ENCODE data around the gene PLEKHA8.

DNA sequence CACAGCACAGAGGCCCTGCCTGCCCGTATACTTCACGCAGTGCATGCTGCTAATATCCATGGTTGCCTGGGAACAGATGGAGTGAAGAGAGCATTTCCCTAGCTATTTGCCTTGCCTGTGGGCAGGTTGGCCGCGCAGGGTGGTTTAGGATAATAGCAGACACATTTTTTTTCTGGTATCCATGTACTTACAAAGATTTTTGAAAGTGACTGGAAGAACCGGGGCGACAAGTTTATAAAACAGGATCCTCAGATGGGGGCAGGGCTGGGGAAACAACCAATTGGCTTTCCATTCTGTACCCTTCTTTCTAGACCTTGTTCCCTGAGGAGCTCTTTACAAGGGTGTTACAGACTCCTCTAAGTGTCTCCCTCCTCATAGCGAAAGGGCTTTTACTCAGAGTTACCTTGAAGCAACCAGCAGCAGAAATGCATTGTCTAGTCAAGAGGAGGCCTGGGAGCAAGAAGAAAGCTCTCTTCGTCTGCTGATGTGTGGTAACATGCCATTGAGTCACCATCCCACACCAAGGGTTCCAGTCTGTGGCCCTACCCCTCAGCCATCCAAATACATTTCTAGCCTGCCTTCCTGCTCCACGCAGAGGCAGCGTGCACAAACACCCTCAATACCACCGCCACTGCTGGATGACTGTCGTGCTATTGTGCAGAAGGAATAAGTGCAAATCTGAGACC is 138.1 kb downstream of the PLEKHA8 start:
- TF ChIP-seq, protein P1, sequence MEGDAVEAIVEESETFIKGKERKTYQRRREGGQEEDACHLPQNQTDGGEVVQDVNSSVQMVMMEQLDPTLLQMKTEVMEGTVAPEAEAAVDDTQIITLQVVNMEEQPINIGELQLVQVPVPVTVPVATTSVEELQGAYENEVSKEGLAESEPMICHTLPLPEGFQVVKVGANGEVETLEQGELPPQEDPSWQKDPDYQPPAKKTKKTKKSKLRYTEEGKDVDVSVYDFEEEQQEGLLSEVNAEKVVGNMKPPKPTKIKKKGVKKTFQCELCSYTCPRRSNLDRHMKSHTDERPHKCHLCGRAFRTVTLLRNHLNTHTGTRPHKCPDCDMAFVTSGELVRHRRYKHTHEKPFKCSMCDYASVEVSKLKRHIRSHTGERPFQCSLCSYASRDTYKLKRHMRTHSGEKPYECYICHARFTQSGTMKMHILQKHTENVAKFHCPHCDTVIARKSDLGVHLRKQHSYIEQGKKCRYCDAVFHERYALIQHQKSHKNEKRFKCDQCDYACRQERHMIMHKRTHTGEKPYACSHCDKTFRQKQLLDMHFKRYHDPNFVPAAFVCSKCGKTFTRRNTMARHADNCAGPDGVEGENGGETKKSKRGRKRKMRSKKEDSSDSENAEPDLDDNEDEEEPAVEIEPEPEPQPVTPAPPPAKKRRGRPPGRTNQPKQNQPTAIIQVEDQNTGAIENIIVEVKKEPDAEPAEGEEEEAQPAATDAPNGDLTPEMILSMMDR (IDR thresholded peaks at IDR 0.05), result no peak
- TF ChIP-seq EZH2phosphoT487 (IDR thresholded peaks at IDR 0.05) (no peak), EZH2 (IDR thresholded peaks at IDR 0.05) (no peak)
